Skeletal muscle tissue (tissue), 4 donors: ENCODE measurements around the gene LILRA5. TPM values are rescaled to one million over a fixed set of nuclear protein-coding genes. Genes with fewer than 3 reads are reported as not detected.
"Not testable (repeated sequence)": the region's sequence is repeated elsewhere in the genome, so short reads cannot be mapped to it uniquely, and the experiment has no call there.

Experiments
- H3K27ac ChIP-seq: one replicate; pipeline ENCODE4 v1.7.0; 2013; ENCODE audit warnings: mild to moderate bottlenecking, low read depth, low read length, inconsistent platforms
- H3K27me3 ChIP-seq, 3 donors: one replicate each; pipeline ENCODE4 v1.7.0; 2013; ENCODE audit warnings: low read length in 3 of 3; ENCODE audit not compliant: control insufficient read depth in 3 of 3, insufficient read depth in 3 of 3
- H3K36me3 ChIP-seq, 3 donors: one replicate each; pipeline ENCODE4 v1.7.0; 2013; ENCODE audit warnings: low read length in 3 of 3; ENCODE audit not compliant: control insufficient read depth in 3 of 3, insufficient read depth in 3 of 3
- H3K4me1 ChIP-seq, 3 donors: one replicate each; pipeline ENCODE4 v1.7.0; 2013; ENCODE audit warnings: low read length in 3 of 3, mild to moderate bottlenecking in 3 of 3; ENCODE audit not compliant: control insufficient read depth in 3 of 3, insufficient read depth in 3 of 3
- H3K4me3 ChIP-seq, 3 donors: one replicate each; pipeline ENCODE4 v1.7.0; 2013; ENCODE audit warnings: low read length in 3 of 3
- H3K9ac ChIP-seq, 3 donors: one replicate each; pipeline ENCODE4 v1.7.0; 2013; ENCODE audit warnings: low read length in 3 of 3, mild to moderate bottlenecking in 3 of 3, moderate library complexity in 2 of 3, low read depth in 1 of 3
- H3K9me3 ChIP-seq, 3 donors: one replicate each; pipeline ENCODE4 v1.7.0; 2013; ENCODE audit warnings: low read length in 3 of 3; ENCODE audit not compliant: control insufficient read depth in 3 of 3
- total RNA-seq: library from RNA; depleted of rRNA; stranded (reverse); fragments of >200 nt; gene quantifications from one replicate; pipeline ENCODE4 v1.2.3, GENCODE V29; 2014
- donor health status: Osteomylitis.

The LILRA5 gene
- total RNA-seq, 1 donor from 2014 or later = 2.6 TPM

GRCh38 chr19:54287456-54287855, 25.5 kb downstream of the LILRA5 start:
- Histone ChIP-seq H3K9ac (no peak overlapping the region), H3K27me3 (peaks cover 0 to 14% (median 8%) of the 10 kb centered on the region in 3 donors), H3K27ac (no peak overlapping the region), H3K36me3 (no peaks in the 10 kb centered on the region), H3K4me1 (no peaks in the 10 kb centered on the region), H3K4me3 (no peak overlapping the region), H3K9me3 (no peaks in the 10 kb centered on the region)

GRCh38 chr19:54286283-54286682, 26.7 kb downstream of the LILRA5 start:
- not testable (repeated sequence) for H3K9ac ChIP-seq, H3K9me3 ChIP-seq, H3K36me3 ChIP-seq, H3K4me1 ChIP-seq, H3K4me3 ChIP-seq, H3K27ac ChIP-seq
- peaks cover 0 to 25% (median 11%) of the 10 kb centered on the region in 3 donors for H3K27me3 ChIP-seq

- peaks cover 0 to 28% (median 15%) of the 10 kb centered on the region in 3 donors for H3K27me3 ChIP-seq
- not testable (repeated sequence) for H3K36me3 ChIP-seq, H3K4me3 ChIP-seq, H3K27ac ChIP-seq, H3K9me3 ChIP-seq, H3K4me1 ChIP-seq, H3K9ac ChIP-seq
These were observed 27.4 kb downstream of the LILRA5 start for GRCh38 chr19:54285427-54286056.

GRCh38 chr19:54282686-54283470, 30.1 kb downstream of the LILRA5 start:
- H3K4me1 ChIP-seq = no peaks in the 10 kb centered on the region
- H3K9ac ChIP-seq = no peak overlapping the region
- H3K9me3 ChIP-seq = no peaks in the 10 kb centered on the region
- H3K4me3 ChIP-seq = no peak overlapping the region
- H3K27me3 ChIP-seq = peaks cover 6 to 35% (median 21%) of the 10 kb centered on the region in 3 donors
- no peak overlapping the region for H3K27ac ChIP-seq
- no peaks in the 10 kb centered on the region for H3K36me3 ChIP-seq

GRCh38 chr19:54281729-54282075, 31.3 kb downstream of the LILRA5 start:
- H3K4me1 ChIP-seq, H3K9ac ChIP-seq, H3K36me3 ChIP-seq, H3K27ac ChIP-seq, H3K4me3 ChIP-seq, H3K9me3 ChIP-seq: not testable (repeated sequence)
- peaks cover 6 to 35% (median 21%) of the 10 kb centered on the region in 3 donors for H3K27me3 ChIP-seq

GRCh38 chr19:54281007-54281728, 31.8 kb downstream of the LILRA5 start, which contains the start of gene LILRB2:
TSS of gene LILRB2 (minus strand) at chr19:54281110. CDS start at chr19:54280496, 614 bp downstream.
- Histone ChIP-seq H3K9ac (no peak within 1 kb of the TSS), H3K27ac (no peak within 1 kb of the TSS), H3K4me3 (no peak within 1 kb of the TSS), H3K36me3 (no peaks in the 10 kb centered on the region), H3K4me1 (no peaks in the 10 kb centered on the region), H3K9me3 (no peaks in the 10 kb centered on the region), H3K27me3 (peaks cover 6 to 35% (median 21%) of the 10 kb centered on the region in 3 donors)

- not testable (repeated sequence) for H3K9me3 ChIP-seq, H3K27ac ChIP-seq, H3K4me1 ChIP-seq, H3K4me3 ChIP-seq, H3K9ac ChIP-seq, H3K36me3 ChIP-seq
- H3K27me3 ChIP-seq = peaks cover 6 to 37% (median 21%) of the 10 kb centered on the region in 3 donors
These were observed 32.5 kb downstream of the LILRA5 start for GRCh38 chr19:54280441-54280840.

GRCh38 chr19:54280025-54280424, 32.9 kb downstream of the LILRA5 start:
- not testable (repeated sequence) for H3K4me1 ChIP-seq, H3K27ac ChIP-seq, H3K4me3 ChIP-seq, H3K9ac ChIP-seq, H3K36me3 ChIP-seq, H3K9me3 ChIP-seq
- H3K27me3 ChIP-seq = peaks cover 6 to 37% (median 21%) of the 10 kb centered on the region in 3 donors

GRCh38 chr19:54279406-54279962, 33.5 kb downstream of the LILRA5 start:
- H3K36me3 ChIP-seq = no peaks in the 10 kb centered on the region
- H3K4me3 ChIP-seq = no peak overlapping the region
- H3K4me1 ChIP-seq = no peaks in the 10 kb centered on the region
- no peak overlapping the region for H3K9ac ChIP-seq
- H3K27me3 ChIP-seq = peaks cover 6 to 37% (median 21%) of the 10 kb centered on the region in 3 donors
- no peaks in the 10 kb centered on the region for H3K9me3 ChIP-seq
- no peak overlapping the region for H3K27ac ChIP-seq
